ENCODE results near the gene SHTN1.
A peak's percentile ranks its signal among the peaks of the same experiment; 100 is the strongest.

Gene SHTN1

GRCh38 chr10:117007080-117007479 lies 2.1 kb upstream of the SHTN1 start:
- TF ChIP-seq CTCF (IDR thresholded peaks at IDR 0.05), result no peak
- peaks cover 7% of the 10 kb centered on the region for H3K79me2 ChIP-seq
- H3K9me3 ChIP-seq (ENCODE audit: control insufficient read depth, low read length), result no peaks in the 10 kb centered on the region
- H3K27ac ChIP-seq, result no peak overlapping the region
- no peak overlapping the region for H3K4me2 ChIP-seq (ENCODE audit: low read length)
- H3K27me3 ChIP-seq (ENCODE audit: control insufficient read depth, insufficient read depth, low read length), result no peaks in the 10 kb centered on the region
- no peak overlapping the region for H3K9ac ChIP-seq
- no peaks in the 10 kb centered on the region for H3K36me3 ChIP-seq (ENCODE audit: control insufficient read depth, insufficient read depth, low read length)
- no peak overlapping the region for H3K4me3 ChIP-seq (ENCODE audit: low read depth, low read length)
- no peak overlapping the region for H2AFZ ChIP-seq
- H3K4me1 ChIP-seq, result peaks cover 12% of the 10 kb centered on the region

- Histone ChIP-seq H3K79me2 (peaks cover 15% of the 10 kb centered on the region), H3K4me1 (peaks cover 12% of the 10 kb centered on the region), H3K9ac (no peak overlapping the region), H3K27me3 (ENCODE audit: control insufficient read depth, insufficient read depth, low read length) (no peaks in the 10 kb centered on the region), H3K4me2 (ENCODE audit: low read length) (peak overlapping the region; percentile 96), H3K27ac (peak overlapping the region; percentile 91), H2AFZ (peak overlapping the region; percentile 98), H3K36me3 (ENCODE audit: control insufficient read depth, insufficient read depth, low read length) (no peaks in the 10 kb centered on the region), H3K9me3 (ENCODE audit: control insufficient read depth, low read length) (no peaks in the 10 kb centered on the region), H3K4me3 (ENCODE audit: low read depth, low read length) (peak overlapping the region; percentile 78)
- no peak for TF ChIP-seq CTCF (IDR thresholded peaks at IDR 0.05)
Measured at GRCh38 chr10:117005527-117006055, 604 bp upstream of the SHTN1 start.

GRCh38 chr10:117004227-117005025 lies 561 bp downstream of the SHTN1 start:
- H3K27ac ChIP-seq, result peak overlapping the region; percentile 91

GRCh38 chr10:117003336-117003735 lies 1.7 kb downstream of the SHTN1 start:
- H3K79me2 ChIP-seq, result peaks cover 29% of the 10 kb centered on the region
- no peaks in the 10 kb centered on the region for H3K27me3 ChIP-seq (ENCODE audit: control insufficient read depth, insufficient read depth, low read length)
- H3K4me2 ChIP-seq (ENCODE audit: low read length), result no peak overlapping the region
- no peak overlapping the region for H2AFZ ChIP-seq
- H3K36me3 ChIP-seq (ENCODE audit: control insufficient read depth, insufficient read depth, low read length), result no peaks in the 10 kb centered on the region
- H3K4me3 ChIP-seq (ENCODE audit: low read depth, low read length), result no peak overlapping the region
- H3K4me1 ChIP-seq, result peaks cover 12% of the 10 kb centered on the region
- no peak for TF ChIP-seq CTCF (IDR thresholded peaks at IDR 0.05)
- H3K9ac ChIP-seq, result no peak overlapping the region
- H3K9me3 ChIP-seq (ENCODE audit: control insufficient read depth, low read length), result no peaks in the 10 kb centered on the region
- H3K27ac ChIP-seq, result no peak overlapping the region

More at GRCh38 chr10:117004227-117005025, 561 bp downstream of the SHTN1 start:
- H2AFZ ChIP-seq, result peak overlapping the region; percentile 98
- peaks cover 23% of the 10 kb centered on the region for H3K79me2 ChIP-seq
- H3K27me3 ChIP-seq (ENCODE audit: control insufficient read depth, insufficient read depth, low read length), result no peaks in the 10 kb centered on the region
- TF ChIP-seq CTCF (IDR thresholded peaks at IDR 0.05), result no peak
- peaks cover 12% of the 10 kb centered on the region for H3K4me1 ChIP-seq
- H3K4me2 ChIP-seq (ENCODE audit: low read length), result peak overlapping the region; percentile 96
- no peaks in the 10 kb centered on the region for H3K9me3 ChIP-seq (ENCODE audit: control insufficient read depth, low read length)
- no peaks in the 10 kb centered on the region for H3K36me3 ChIP-seq (ENCODE audit: control insufficient read depth, insufficient read depth, low read length)
- H3K9ac ChIP-seq, result peak overlapping the region; percentile 63
- peak overlapping the region; percentile 78 for H3K4me3 ChIP-seq (ENCODE audit: low read depth, low read length)

All from parathyroid adenoma (tissue), 2 donors.